H1 (cell line): ENCODE measurements around the gene CCDC74A. TPM values are rescaled to one million over a fixed set of nuclear protein-coding genes. Genes with fewer than 3 reads are reported as not detected.
"Not testable (repeated sequence)": the region's sequence is repeated elsewhere in the genome, so short reads cannot be mapped to it uniquely, and the experiment has no call there.

Experiments used
- CTCF ChIA-PET: fragments of 300-600 bp; sonication (Branson Sonifier 250); formaldehyde crosslinking; loops from one replicate; lab custom pipeline; 2021; ENCODE audit not compliant: partially characterized antibody; lab: Charles Lee
- POLR2A ChIA-PET: fragments of 300-600 bp; sonication (Branson Sonifier 250); formaldehyde crosslinking; loops from one replicate; lab custom pipeline; 2021; ENCODE audit warnings: inconsistent platforms; ENCODE audit not compliant: partially characterized antibody; lab: Charles Lee
- DNase-seq, 2 experiments: peaks; one replicate each; pipeline versions ENCODE4 v3.0.0 to v3.0.0-alpha.2; 2010 to 2022; ENCODE audit warnings: low spot score in 2 of 2, low read depth in 1 of 2, mixed read lengths in 1 of 2
- FAIRE-seq: peaks from 2 replicates; lab custom pipeline; 2011; peaks lifted over from hg19 to GRCh38; lab: Jason Lieb, UNC
- H2AFZ ChIP-seq: 2 replicates; pipeline ENCODE4 v1.8.1; 2012; ENCODE audit warnings: low read length, inconsistent platforms
- H2AK5ac ChIP-seq: 2 replicates; pipeline ENCODE4 v1.6.1; 2013; ENCODE audit warnings: low read depth, low read length
- H2BK120ac ChIP-seq: replicated peaks from 2 replicates; pipeline ENCODE3; 2013; ENCODE audit warnings: low read depth, low read length, inconsistent platforms
- H2BK12ac ChIP-seq: 2 replicates; pipeline ENCODE4 v1.6.1; 2013; ENCODE audit warnings: low read depth, low read length
- H2BK15ac ChIP-seq: 2 replicates; pipeline ENCODE4 v1.6.1; 2013; ENCODE audit warnings: low read length
- H2BK20ac ChIP-seq: 2 replicates; pipeline ENCODE4 v1.6.1; 2013; ENCODE audit warnings: low read length
- H2BK5ac ChIP-seq: 2 replicates; pipeline ENCODE4 v1.6.1; 2013; ENCODE audit warnings: low read depth, low read length
- H3K14ac ChIP-seq: 2 replicates; pipeline ENCODE4 v1.6.1; 2013; ENCODE audit warnings: inconsistent platforms; ENCODE audit not compliant: insufficient read length
- H3K18ac ChIP-seq: 2 replicates; pipeline ENCODE4 v1.6.1; 2013; ENCODE audit warnings: low read length; ENCODE audit errors: extremely low read depth
- H3K23ac ChIP-seq: 2 replicates; pipeline ENCODE4 v1.6.1; 2013; ENCODE audit warnings: inconsistent platforms; ENCODE audit not compliant: insufficient read length
- H3K23me2 ChIP-seq: 2 replicates; pipeline ENCODE4 v1.6.1; 2013; ENCODE audit warnings: low read depth, low read length
- H3K27ac ChIP-seq: 2 replicates; pipeline ENCODE4 v1.6.1; 2011; ENCODE audit warnings: low read depth, low read length, inconsistent platforms
- H3K27me3 ChIP-seq, 4 experiments: replicated peaks in 1 of 4; 1 replicate in 1 of 4; 2 replicates in 3 of 4; pipeline versions ENCODE4 v1.6.1 to v1.8.1; 2011 to 2013; ENCODE audit warnings: low read length in 3 of 4, mild to moderate bottlenecking in 3 of 4, inconsistent platforms in 2 of 4, mixed read lengths in 2 of 4, moderate library complexity in 1 of 4; ENCODE audit not compliant: control insufficient read depth in 3 of 4, insufficient read depth in 3 of 4; ENCODE audit errors: extremely low read depth in 1 of 4
- H3K36me3 ChIP-seq, 4 experiments: 2 replicates each; pipeline versions ENCODE4 v1.6.1 to v1.8.1; 2011 to 2013; ENCODE audit warnings: mild to moderate bottlenecking in 4 of 4, low read length in 3 of 4, moderate library complexity in 2 of 4, control low read depth in 1 of 4, inconsistent platforms in 1 of 4; ENCODE audit not compliant: insufficient read depth in 4 of 4, control insufficient read depth in 2 of 4
- H3K4ac ChIP-seq: replicated peaks from 2 replicates; pipeline ENCODE3; 2013; ENCODE audit warnings: low read length, low read depth, mixed read lengths, inconsistent platforms; ENCODE audit not compliant: insufficient read length
- H3K4me1 ChIP-seq, 4 experiments: replicated peaks in 1 of 4; 1 replicate in 1 of 4; 2 replicates in 3 of 4; pipeline versions ENCODE4 v1.6.1 to v1.8.1; 2011 to 2013; ENCODE audit warnings: low read length in 3 of 4, inconsistent platforms in 2 of 4, mixed read lengths in 1 of 4; ENCODE audit not compliant: insufficient read depth in 4 of 4, control insufficient read depth in 3 of 4
- H3K4me2 ChIP-seq, 2 experiments: 2 replicates each; pipeline versions ENCODE4 v1.6.1 to v1.8.1; 2011 to 2013; ENCODE audit warnings: low read depth in 2 of 2, low read length in 2 of 2, control low read depth in 1 of 2, inconsistent platforms in 1 of 2, mild to moderate bottlenecking in 1 of 2; ENCODE audit not compliant: insufficient read depth in 1 of 2
- H3K4me3 ChIP-seq, 4 experiments: fragments of 200-600, 300-600 bp in 1 of 4; sonication (generic), shearing (Covaris generic), sonication (Bioruptor Twin) in 1 of 4; 2 replicates each; pipeline versions ENCODE4 v1.5.1 to v1.8.1; 2011 to 2016; ENCODE audit warnings: low read length in 4 of 4, low read depth in 3 of 4, control low read depth in 2 of 4, inconsistent platforms in 2 of 4, mild to moderate bottlenecking in 2 of 4, mixed read lengths in 1 of 4, moderate library complexity in 1 of 4; ENCODE audit not compliant: insufficient read depth in 2 of 4; ENCODE audit errors: extremely low read depth in 1 of 4
- H3K56ac ChIP-seq: replicated peaks from 2 replicates; pipeline ENCODE3; 2013; ENCODE audit warnings: low read depth, mild to moderate bottlenecking, mixed read lengths, low read length, inconsistent platforms; ENCODE audit not compliant: insufficient read length
- H3K79me1 ChIP-seq: 2 replicates; pipeline ENCODE4 v1.6.1; 2013; ENCODE audit warnings: low read depth, low read length, control low read depth
- H3K79me2 ChIP-seq, 2 experiments: 2 replicates each; pipeline versions ENCODE4 v1.6.1 to v1.8.1; 2012 to 2013; ENCODE audit warnings: low read length in 2 of 2, mild to moderate bottlenecking in 2 of 2, inconsistent platforms in 1 of 2; ENCODE audit not compliant: insufficient read depth in 2 of 2, control insufficient read depth in 1 of 2
- H3K9ac ChIP-seq, 4 experiments: replicated peaks in 1 of 4; 1 replicate in 1 of 4; 2 replicates in 3 of 4; pipeline versions ENCODE4 v1.6.1 to v1.8.1; 2011 to 2013; ENCODE audit warnings: low read depth in 3 of 4, low read length in 3 of 4, control low read depth in 2 of 4, mild to moderate bottlenecking in 2 of 4, moderate library complexity in 2 of 4, inconsistent platforms in 1 of 4; ENCODE audit errors: extremely low read depth in 1 of 4
- H3K9me3 ChIP-seq, 2 experiments: 2 replicates each; pipeline versions ENCODE4 v1.6.1 to v1.8.1; 2012 to 2013; ENCODE audit warnings: mild to moderate bottlenecking in 2 of 2, moderate library complexity in 2 of 2, control low read depth in 1 of 2, inconsistent platforms in 1 of 2, low read depth in 1 of 2, low read length in 1 of 2, mixed read lengths in 1 of 2; ENCODE audit not compliant: insufficient read depth in 2 of 2
- H4K20me1 ChIP-seq, 2 experiments: replicated peaks in 1 of 2; 2 replicates each; pipeline versions ENCODE3 to v1.8.1; 2011 to 2013; ENCODE audit warnings: inconsistent platforms in 2 of 2, low read length in 2 of 2, mild to moderate bottlenecking in 1 of 2; ENCODE audit not compliant: insufficient read depth in 2 of 2, control insufficient read depth in 1 of 2
- H4K5ac ChIP-seq: 2 replicates; pipeline ENCODE4 v1.6.1; 2013; ENCODE audit warnings: low read length, low read depth, mixed read lengths, inconsistent platforms; ENCODE audit not compliant: insufficient read length
- H4K8ac ChIP-seq: 2 replicates; pipeline ENCODE4 v1.8.0; 2013; ENCODE audit warnings: mild to moderate bottlenecking, moderate library complexity, low read length, inconsistent platforms; ENCODE audit not compliant: insufficient read depth; ENCODE audit errors: extremely low read depth
- H4K91ac ChIP-seq: replicated peaks from 2 replicates; pipeline ENCODE3; 2013; ENCODE audit warnings: low read length, mixed read lengths, inconsistent platforms; ENCODE audit not compliant: insufficient read length
- WGBS, 2 experiments: shearing (Covaris generic) in 1 of 2; methylation state at CpG; one replicate each; pipeline versions ENCODE4 v1.1.6 to v1.1.7; 2013 to 2015; ENCODE audit warnings: low lambda C conversion rate in 2 of 2, mixed read lengths in 2 of 2, inconsistent platforms in 1 of 2, low coverage in 1 of 2, missing lambda C conversion rate in 1 of 2; ENCODE audit not compliant: insufficient replicate concordance in 2 of 2, insufficient coverage in 1 of 2, insufficient read length in 1 of 2; ENCODE audit errors: extremely low coverage in 1 of 2, missing lambda C conversion rate in 1 of 2; 5-methylcytosine and 5-hydroxymethylcytosine counted together
- polyA plus RNA-seq, 7 experiments: library from polyadenylated mRNA; depleted of rRNA in 3 of 7; stranded (reverse) in 5 of 7; unstranded in 2 of 7; fragments of >200 nt in 5 of 7; fragments of 200-250 nt in 2 of 7; gene quantifications; 1 replicate in 5 of 7; 2 replicates in 1 of 7; 4 replicates in 1 of 7; pipeline versions ENCODE4 v1.2.1 to v1.2.3, GENCODE V29; 2011 to 2013; ENCODE audit warnings: missing spikeins in 2 of 7, mixed read lengths in 2 of 7
- total RNA-seq: library from RNA; stranded (reverse); fragmentation: NEBNext Ultra II Directional; extraction: Animal tissue kit (Norgen Biotek cat#: 25700); gene quantifications from 2 replicates; pipeline ENCODE4 v1.2.1, GENCODE V29; 2021

CCDC74A gene
- total and polyA plus RNA-seq, 2 of the 8 experiments (the other 6 are each of a cell fraction or from before 2014, with no cell fraction given) = 18.1 to 21.0 TPM

GRCh38 chr2:131478850-131479461, 48.7 kb upstream of the CCDC74A start:
- CTCF ChIA-PET, H3K4ac ChIP-seq, H3K27me3 ChIP-seq, H3K36me3 ChIP-seq, H3K27ac ChIP-seq, H2BK120ac ChIP-seq, H3K14ac ChIP-seq, H4K20me1 ChIP-seq, H3K79me2 ChIP-seq, H3K23ac ChIP-seq, H4K8ac ChIP-seq, H3K4me1 ChIP-seq, H3K18ac ChIP-seq, H2BK15ac ChIP-seq, H3K79me1 ChIP-seq, H3K4me2 ChIP-seq, POLR2A ChIA-PET, H3K56ac ChIP-seq, H4K91ac ChIP-seq, H2BK20ac ChIP-seq, H2BK12ac ChIP-seq, H3K9ac ChIP-seq, H3K4me3 ChIP-seq, H3K23me2 ChIP-seq, H4K5ac ChIP-seq, DNase-seq, FAIRE-seq, H2AK5ac ChIP-seq, H2AFZ ChIP-seq, H2BK5ac ChIP-seq, H3K9me3 ChIP-seq: not testable (repeated sequence)
- WGBS, 2 experiments = 97% methylated on average over 9 of the region's 9 CpGs; no CpG with 5 or more reads in 1 of the 2 experiments

- H4K5ac ChIP-seq, H3K4me2 ChIP-seq, H3K4me1 ChIP-seq, DNase-seq, H4K8ac ChIP-seq, H3K79me1 ChIP-seq, H3K14ac ChIP-seq, H2BK120ac ChIP-seq, H2BK5ac ChIP-seq, H3K4ac ChIP-seq, H3K56ac ChIP-seq, H2BK12ac ChIP-seq, H3K9me3 ChIP-seq, H2BK20ac ChIP-seq, H3K4me3 ChIP-seq, H4K91ac ChIP-seq, H4K20me1 ChIP-seq, POLR2A ChIA-PET, H3K79me2 ChIP-seq, H3K23ac ChIP-seq, H3K27me3 ChIP-seq, H3K18ac ChIP-seq, H3K23me2 ChIP-seq, H3K9ac ChIP-seq, H3K27ac ChIP-seq, H2AK5ac ChIP-seq, H3K36me3 ChIP-seq, H2BK15ac ChIP-seq, FAIRE-seq, H2AFZ ChIP-seq: not testable (repeated sequence)
- CTCF ChIA-PET = interaction anchor here (1.6 kb wide), 1 partner anchor 13 kb away, joined by 5 read pairs; no protein-coding TSS in a partner anchor
- WGBS, 2 experiments = 89% methylated on average over 15 of the region's 20 CpGs; no CpG with 5 or more reads in 1 of the 2 experiments
Measured at GRCh38 chr2:131480351-131480750, 47.3 kb upstream of the CCDC74A start.
